WTC11 (cell line): ENCODE results near the gene SPINT1.

Experiments used
- CREB1 ChIP-seq: sonication (generic); formaldehyde crosslinking; IDR thresholded peaks from 2 replicates; pipeline ENCODE4 v1.8.0; 2023; ENCODE audit warnings: mild to moderate bottlenecking, missing genetic modification reagents
- CREM ChIP-seq: sonication (generic); formaldehyde crosslinking; IDR thresholded peaks from 2 replicates; pipeline ENCODE4 v1.8.1; 2022; ENCODE audit warnings: mild to moderate bottlenecking, missing genetic modification reagents, moderate library complexity
- SP1 ChIP-seq: sonication (generic); formaldehyde crosslinking; conservative IDR thresholded peaks from 2 replicates; pipeline ENCODE4 v1.8.1; 2022; ENCODE audit warnings: missing genetic modification reagents
- ZNF671 ChIP-seq: fragments of 250-450 bp; sonication (Bioruptor Pico); IDR thresholded peaks from 2 replicates; pipeline ENCODE4 v1.8.0; 2021; ENCODE audit warnings: mild to moderate bottlenecking
- TF ChIP-seq, protein P1 (sequence below): fragments of 200-600 bp; IDR thresholded peaks from 2 replicates; pipeline ENCODE4 v1.8.0; 2022; ENCODE audit warnings: antibody characterized with exemption
- TF ChIP-seq, protein P2 (sequence below): sonication (generic); formaldehyde crosslinking; IDR thresholded peaks from 2 replicates; pipeline ENCODE4 v1.8.1; 2023; ENCODE audit warnings: mild to moderate bottlenecking, missing genetic modification reagents
- TF ChIP-seq, protein P3 (sequence below): sonication (generic); formaldehyde crosslinking; IDR thresholded peaks from 2 replicates; pipeline ENCODE4 v1.8.1; 2023; ENCODE audit warnings: mild to moderate bottlenecking, missing genetic modification reagents
- TF ChIP-seq, protein P4 (sequence below): sonication (generic); formaldehyde crosslinking; IDR thresholded peaks from 2 replicates; pipeline ENCODE4 v1.8.1; 2023; ENCODE audit warnings: mild to moderate bottlenecking, missing genetic modification reagents, moderate library complexity

DNA sequence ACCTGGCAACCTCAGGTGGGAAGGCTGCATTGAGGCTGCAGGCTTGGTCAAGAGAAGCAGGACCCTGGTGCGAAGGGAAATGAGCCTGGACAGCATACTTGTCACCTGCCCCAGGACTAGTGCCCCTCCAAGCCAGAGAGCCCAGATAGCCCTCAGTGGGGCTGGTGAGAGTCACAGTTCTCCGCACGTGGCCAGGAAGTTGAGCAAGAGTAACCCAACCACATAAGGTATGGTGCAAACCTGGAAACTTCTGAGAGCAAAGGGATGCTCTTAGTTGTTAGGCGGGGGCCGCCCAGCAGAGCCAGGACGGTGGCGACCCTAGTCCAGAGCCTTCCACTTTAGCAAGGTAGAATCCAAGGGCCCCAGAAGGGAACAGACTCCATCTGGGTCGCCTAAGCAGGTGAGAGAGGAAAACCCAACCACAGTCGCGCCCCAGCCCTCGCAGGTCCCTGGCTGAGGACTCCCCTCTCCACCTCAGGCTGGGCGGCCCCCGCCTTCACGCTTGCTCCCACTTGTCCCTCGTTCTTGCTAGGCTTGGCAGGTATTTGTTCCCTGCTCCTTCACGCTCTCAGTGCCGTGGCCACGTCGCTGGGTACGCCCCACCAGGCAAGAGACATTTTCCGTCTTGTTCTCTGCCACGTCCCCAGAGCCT lies 49.3 kb downstream of the SPINT1 start:
- TF ChIP-seq, protein P1, sequence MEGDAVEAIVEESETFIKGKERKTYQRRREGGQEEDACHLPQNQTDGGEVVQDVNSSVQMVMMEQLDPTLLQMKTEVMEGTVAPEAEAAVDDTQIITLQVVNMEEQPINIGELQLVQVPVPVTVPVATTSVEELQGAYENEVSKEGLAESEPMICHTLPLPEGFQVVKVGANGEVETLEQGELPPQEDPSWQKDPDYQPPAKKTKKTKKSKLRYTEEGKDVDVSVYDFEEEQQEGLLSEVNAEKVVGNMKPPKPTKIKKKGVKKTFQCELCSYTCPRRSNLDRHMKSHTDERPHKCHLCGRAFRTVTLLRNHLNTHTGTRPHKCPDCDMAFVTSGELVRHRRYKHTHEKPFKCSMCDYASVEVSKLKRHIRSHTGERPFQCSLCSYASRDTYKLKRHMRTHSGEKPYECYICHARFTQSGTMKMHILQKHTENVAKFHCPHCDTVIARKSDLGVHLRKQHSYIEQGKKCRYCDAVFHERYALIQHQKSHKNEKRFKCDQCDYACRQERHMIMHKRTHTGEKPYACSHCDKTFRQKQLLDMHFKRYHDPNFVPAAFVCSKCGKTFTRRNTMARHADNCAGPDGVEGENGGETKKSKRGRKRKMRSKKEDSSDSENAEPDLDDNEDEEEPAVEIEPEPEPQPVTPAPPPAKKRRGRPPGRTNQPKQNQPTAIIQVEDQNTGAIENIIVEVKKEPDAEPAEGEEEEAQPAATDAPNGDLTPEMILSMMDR, result no peak
- no peak for TF ChIP-seq ZNF671 (CRISPR knock-in tag)
- TF ChIP-seq SP1, result no peak
- TF ChIP-seq, protein P2, sequence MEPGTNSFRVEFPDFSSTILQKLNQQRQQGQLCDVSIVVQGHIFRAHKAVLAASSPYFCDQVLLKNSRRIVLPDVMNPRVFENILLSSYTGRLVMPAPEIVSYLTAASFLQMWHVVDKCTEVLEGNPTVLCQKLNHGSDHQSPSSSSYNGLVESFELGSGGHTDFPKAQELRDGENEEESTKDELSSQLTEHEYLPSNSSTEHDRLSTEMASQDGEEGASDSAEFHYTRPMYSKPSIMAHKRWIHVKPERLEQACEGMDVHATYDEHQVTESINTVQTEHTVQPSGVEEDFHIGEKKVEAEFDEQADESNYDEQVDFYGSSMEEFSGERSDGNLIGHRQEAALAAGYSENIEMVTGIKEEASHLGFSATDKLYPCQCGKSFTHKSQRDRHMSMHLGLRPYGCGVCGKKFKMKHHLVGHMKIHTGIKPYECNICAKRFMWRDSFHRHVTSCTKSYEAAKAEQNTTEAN (CRISPR knock-in tag), result no peak
- TF ChIP-seq CREB1 (CRISPR knock-in tag), result no peak
- TF ChIP-seq, protein P3, sequence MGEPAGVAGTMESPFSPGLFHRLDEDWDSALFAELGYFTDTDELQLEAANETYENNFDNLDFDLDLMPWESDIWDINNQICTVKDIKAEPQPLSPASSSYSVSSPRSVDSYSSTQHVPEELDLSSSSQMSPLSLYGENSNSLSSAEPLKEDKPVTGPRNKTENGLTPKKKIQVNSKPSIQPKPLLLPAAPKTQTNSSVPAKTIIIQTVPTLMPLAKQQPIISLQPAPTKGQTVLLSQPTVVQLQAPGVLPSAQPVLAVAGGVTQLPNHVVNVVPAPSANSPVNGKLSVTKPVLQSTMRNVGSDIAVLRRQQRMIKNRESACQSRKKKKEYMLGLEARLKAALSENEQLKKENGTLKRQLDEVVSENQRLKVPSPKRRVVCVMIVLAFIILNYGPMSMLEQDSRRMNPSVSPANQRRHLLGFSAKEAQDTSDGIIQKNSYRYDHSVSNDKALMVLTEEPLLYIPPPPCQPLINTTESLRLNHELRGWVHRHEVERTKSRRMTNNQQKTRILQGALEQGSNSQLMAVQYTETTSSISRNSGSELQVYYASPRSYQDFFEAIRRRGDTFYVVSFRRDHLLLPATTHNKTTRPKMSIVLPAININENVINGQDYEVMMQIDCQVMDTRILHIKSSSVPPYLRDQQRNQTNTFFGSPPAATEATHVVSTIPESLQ, result no peak
- no peak for TF ChIP-seq CREM (CRISPR knock-in tag)
- TF ChIP-seq, protein P4, sequence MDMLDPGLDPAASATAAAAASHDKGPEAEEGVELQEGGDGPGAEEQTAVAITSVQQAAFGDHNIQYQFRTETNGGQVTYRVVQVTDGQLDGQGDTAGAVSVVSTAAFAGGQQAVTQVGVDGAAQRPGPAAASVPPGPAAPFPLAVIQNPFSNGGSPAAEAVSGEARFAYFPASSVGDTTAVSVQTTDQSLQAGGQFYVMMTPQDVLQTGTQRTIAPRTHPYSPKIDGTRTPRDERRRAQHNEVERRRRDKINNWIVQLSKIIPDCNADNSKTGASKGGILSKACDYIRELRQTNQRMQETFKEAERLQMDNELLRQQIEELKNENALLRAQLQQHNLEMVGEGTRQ, result no peak
